ENCODE results near the gene CPO. TPM values are rescaled to one million over a fixed set of nuclear protein-coding genes. Genes with fewer than 3 reads are reported as not detected.

CPO gene
- total RNA-seq, 4 donors from 2014 or later = not detected

DNA sequence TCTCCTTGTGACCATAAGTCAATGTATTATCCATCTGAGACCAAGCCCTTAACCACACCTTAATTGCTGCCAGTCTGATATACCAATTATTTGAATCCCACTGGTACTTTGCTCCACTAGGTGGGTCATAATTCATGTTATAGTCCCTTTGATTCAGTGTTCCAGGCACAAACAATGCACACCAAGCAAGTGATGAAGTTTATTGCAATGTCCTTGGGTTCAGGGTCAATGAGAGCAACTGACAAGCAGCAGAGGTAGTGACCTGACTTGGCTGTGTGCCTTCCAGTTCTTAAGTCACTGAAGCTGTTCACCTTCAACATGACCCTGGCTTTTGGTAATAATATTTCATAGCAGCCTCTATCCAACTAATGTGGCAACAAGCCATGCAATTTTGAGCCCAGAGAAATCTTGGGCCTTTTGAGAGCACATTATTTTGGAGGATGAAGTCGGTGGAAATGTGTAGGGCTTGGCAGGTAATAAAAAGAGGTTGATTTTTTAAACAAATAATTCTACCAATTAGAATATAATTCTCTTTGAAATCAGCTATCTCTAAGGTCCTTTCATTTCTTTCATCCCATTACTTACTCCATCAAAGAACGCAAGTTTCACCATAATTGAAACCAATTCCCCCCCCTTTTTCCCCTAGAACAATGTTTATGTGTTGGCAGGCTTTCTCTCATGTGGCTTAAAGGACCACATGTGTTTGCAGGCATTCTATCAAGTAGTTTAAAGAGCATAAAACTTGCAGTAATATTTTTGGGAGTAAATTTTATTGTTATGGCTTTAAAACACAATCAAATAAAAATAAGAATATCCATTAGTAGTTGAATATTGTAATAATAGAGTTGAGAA, 3.1 kb upstream of the CPO start:
- in situ Hi-C loops (cut with MboI; ENCODE audit: low pct_ligation_motif_present in 1 of 4, low pct_unique_long_range_greater_than_20kb in 1 of 4, low sequenced_read_pairs in 3 of 4) = no loop called here
- intact Hi-C loops (cut with DNase I; ENCODE audit: low total_unique reads) = no loop called here
- TF ChIP-seq POLR2A (IDR thresholded peaks at IDR 0.05) = no peak
- TF ChIP-seq POLR2AphosphoS5 (IDR thresholded peaks at IDR 0.05) = no peak
- TF ChIP-seq, protein P1, sequence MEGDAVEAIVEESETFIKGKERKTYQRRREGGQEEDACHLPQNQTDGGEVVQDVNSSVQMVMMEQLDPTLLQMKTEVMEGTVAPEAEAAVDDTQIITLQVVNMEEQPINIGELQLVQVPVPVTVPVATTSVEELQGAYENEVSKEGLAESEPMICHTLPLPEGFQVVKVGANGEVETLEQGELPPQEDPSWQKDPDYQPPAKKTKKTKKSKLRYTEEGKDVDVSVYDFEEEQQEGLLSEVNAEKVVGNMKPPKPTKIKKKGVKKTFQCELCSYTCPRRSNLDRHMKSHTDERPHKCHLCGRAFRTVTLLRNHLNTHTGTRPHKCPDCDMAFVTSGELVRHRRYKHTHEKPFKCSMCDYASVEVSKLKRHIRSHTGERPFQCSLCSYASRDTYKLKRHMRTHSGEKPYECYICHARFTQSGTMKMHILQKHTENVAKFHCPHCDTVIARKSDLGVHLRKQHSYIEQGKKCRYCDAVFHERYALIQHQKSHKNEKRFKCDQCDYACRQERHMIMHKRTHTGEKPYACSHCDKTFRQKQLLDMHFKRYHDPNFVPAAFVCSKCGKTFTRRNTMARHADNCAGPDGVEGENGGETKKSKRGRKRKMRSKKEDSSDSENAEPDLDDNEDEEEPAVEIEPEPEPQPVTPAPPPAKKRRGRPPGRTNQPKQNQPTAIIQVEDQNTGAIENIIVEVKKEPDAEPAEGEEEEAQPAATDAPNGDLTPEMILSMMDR (IDR thresholded peaks at IDR 0.05) = no peak
- no peak for TF ChIP-seq EP300 (IDR thresholded peaks at IDR 0.05; ENCODE audit: low read depth)
- Histone ChIP-seq H3K36me3 (no peaks in the 10 kb centered on the region), H3K4me1 (no peaks in the 10 kb centered on the region), H3K9me3 (no peaks in the 10 kb centered on the region), H3K27ac (no peak overlapping the region), H3K27me3 (no peaks in the 10 kb centered on the region), H3K4me3 (no peak overlapping the region)
- WGBS, 2 donors (ENCODE audit: low coverage in 1 of 2) = 39 to 40% methylated on average over 2 of the region's 2 CpGs
- no peak for DNase-seq

DNA sequence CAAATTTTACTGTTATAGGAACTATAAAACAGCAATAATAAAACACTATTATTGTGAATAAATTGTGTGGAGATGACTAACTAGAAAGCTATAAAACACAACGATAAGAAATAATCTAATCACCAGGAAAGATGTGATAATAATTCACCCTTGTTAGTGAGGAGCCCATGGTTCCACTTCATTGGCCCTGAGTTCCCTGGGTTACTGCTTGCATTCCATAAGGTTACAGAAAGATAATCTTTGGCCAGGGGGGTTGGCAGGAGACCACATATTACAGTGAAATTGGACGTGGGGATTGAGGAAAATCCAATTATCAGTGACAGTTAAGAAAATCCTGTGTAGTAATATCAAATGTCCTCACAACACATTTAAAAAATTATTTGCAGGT, 2.5 kb upstream of the CPO start:
- no peak overlapping the region for H3K4me3 ChIP-seq
- no peaks in the 10 kb centered on the region for H3K4me1 ChIP-seq
- H3K27me3 ChIP-seq = no peaks in the 10 kb centered on the region
- no peak overlapping the region for H3K27ac ChIP-seq
- in situ Hi-C loops (cut with MboI; ENCODE audit: low pct_ligation_motif_present in 1 of 4, low pct_unique_long_range_greater_than_20kb in 1 of 4, low sequenced_read_pairs in 3 of 4) = no loop called here
- intact Hi-C loops (cut with DNase I; ENCODE audit: low total_unique reads) = no loop called here
- 29 to 34% methylated on average over 2 of the region's 2 CpGs for WGBS, 2 donors (ENCODE audit: low coverage in 1 of 2)
- TF ChIP-seq, protein P1 (IDR thresholded peaks at IDR 0.05) = no peak
- TF ChIP-seq EP300 (IDR thresholded peaks at IDR 0.05; ENCODE audit: low read depth) = no peak
- no peak for TF ChIP-seq POLR2A (IDR thresholded peaks at IDR 0.05)
- no peak for TF ChIP-seq POLR2AphosphoS5 (IDR thresholded peaks at IDR 0.05)
- DNase-seq = no peak
- H3K36me3 ChIP-seq = no peaks in the 10 kb centered on the region
- H3K9me3 ChIP-seq = no peaks in the 10 kb centered on the region

GRCh38 chr2:206937555-206937954, 1.8 kb upstream of the CPO start:
- TF ChIP-seq POLR2AphosphoS5 (IDR thresholded peaks at IDR 0.05) (no peak), EP300 (IDR thresholded peaks at IDR 0.05; ENCODE audit: low read depth) (no peak)
- TF ChIP-seq, protein P1 (IDR thresholded peaks at IDR 0.05) = no peak
- Histone ChIP-seq H3K36me3 (no peaks in the 10 kb centered on the region), H3K4me1 (no peaks in the 10 kb centered on the region), H3K4me3 (no peak overlapping the region), H3K27ac (no peak overlapping the region), H3K9me3 (no peaks in the 10 kb centered on the region), H3K27me3 (no peaks in the 10 kb centered on the region)
- intact Hi-C loops (cut with DNase I; ENCODE audit: low total_unique reads) = no loop called here
- WGBS, 2 donors (ENCODE audit: low coverage in 1 of 2) = 54 to 67% methylated on average over 6 of the region's 6 CpGs
- in situ Hi-C loops (cut with MboI; ENCODE audit: low pct_ligation_motif_present in 1 of 4, low pct_unique_long_range_greater_than_20kb in 1 of 4, low sequenced_read_pairs in 3 of 4) = no loop called here
- DNase-seq = no peak

DNA sequence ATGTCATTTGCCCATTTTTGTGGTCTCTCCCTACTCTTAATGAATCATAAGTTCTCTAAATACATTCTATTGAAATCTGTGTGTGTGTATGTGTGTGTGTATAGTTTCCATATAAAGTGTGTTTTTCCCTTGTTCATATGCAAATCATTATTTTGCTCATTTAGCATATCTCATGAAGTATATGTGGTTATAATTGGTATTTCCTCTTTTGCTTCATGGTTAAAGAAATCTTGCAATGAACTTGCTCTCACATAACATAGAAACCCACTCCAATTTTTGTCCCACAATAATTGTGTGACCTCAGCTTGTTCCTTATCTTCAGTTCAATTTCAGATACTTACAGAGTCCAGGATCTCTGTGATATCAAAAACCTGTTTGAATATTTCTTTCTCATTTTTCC, 1.2 kb downstream of the CPO start:
- Histone ChIP-seq H3K27me3 (no peaks in the 10 kb centered on the region), H3K4me1 (no peaks in the 10 kb centered on the region), H3K4me3 (no peak overlapping the region), H3K9me3 (no peaks in the 10 kb centered on the region), H3K27ac (no peak overlapping the region), H3K36me3 (no peaks in the 10 kb centered on the region)
- in situ Hi-C loops (cut with MboI; ENCODE audit: low pct_ligation_motif_present in 1 of 4, low pct_unique_long_range_greater_than_20kb in 1 of 4, low sequenced_read_pairs in 3 of 4) = no loop called here
- TF ChIP-seq POLR2A (IDR thresholded peaks at IDR 0.05) (no peak), EP300 (IDR thresholded peaks at IDR 0.05; ENCODE audit: low read depth) (no peak), POLR2AphosphoS5 (IDR thresholded peaks at IDR 0.05) (no peak)
- TF ChIP-seq, protein P1 (IDR thresholded peaks at IDR 0.05) = no peak
- intact Hi-C loops (cut with DNase I; ENCODE audit: low total_unique reads) = no loop called here
- no peak for DNase-seq
